Natural killer cell (primary cell): Measurements from ENCODE around the gene HEXD. TPM values are rescaled to one million over a fixed set of nuclear protein-coding genes. Genes with fewer than 3 reads are reported as not detected.
A peak's percentile ranks its signal among the peaks of the same experiment; 100 is the strongest.
"Not testable (repeated sequence)": the region's sequence is repeated elsewhere in the genome, so short reads cannot be mapped to it uniquely, and the experiment has no call there.

ENCODE experiments used
- ATAC-seq, 3 donors: fragments of 150-1000 bp in 2 of 3; fragments of 200-7000 bp in 1 of 3; cut with Tn5 transposase; 1 replicate in 1 of 3; 2 replicates in 2 of 3; pipeline ENCODE4 v1.10.0; 2021; ENCODE audit warnings: mild to moderate bottlenecking in 2 of 3, moderate library complexity in 2 of 3
- DNase-seq, 2 donors: peaks; one replicate each; pipeline versions ENCODE4 v3.0.0 to v3.0.0-alpha.2; 2013 to 2021; ENCODE audit warnings: mixed read lengths in 1 of 2
- H3K27ac ChIP-seq: one replicate; pipeline ENCODE4 v1.5.1; 2013; ENCODE audit warnings: mild to moderate bottlenecking, low read length
- H3K27me3 ChIP-seq: one replicate; pipeline ENCODE4 v1.6.1; 2013; ENCODE audit warnings: low read length; ENCODE audit not compliant: control insufficient read depth, insufficient read depth
- H3K36me3 ChIP-seq: one replicate; pipeline ENCODE4 v1.6.1; 2013; ENCODE audit warnings: low read length; ENCODE audit not compliant: control insufficient read depth, insufficient read depth
- H3K4me1 ChIP-seq: one replicate; pipeline ENCODE4 v1.6.1; 2013; ENCODE audit warnings: low read length; ENCODE audit not compliant: control insufficient read depth, insufficient read depth
- H3K4me3 ChIP-seq: one replicate; pipeline ENCODE4 v1.5.1; 2013; ENCODE audit warnings: low read length
- H3K9me3 ChIP-seq: one replicate; pipeline ENCODE4 v1.6.1; 2013; ENCODE audit warnings: low read length; ENCODE audit not compliant: control insufficient read depth, insufficient read depth
- H3K27ac Mint-ChIP-seq, 2 donors: one replicate each; pipeline ENCODE4 v1.8.0; 2022; ENCODE audit warnings: mild to moderate bottlenecking in 2 of 2, mixed read lengths in 2 of 2, moderate library complexity in 1 of 2
- H3K27me3 Mint-ChIP-seq, 2 donors: one replicate each; pipeline ENCODE4 v1.8.0; 2022; ENCODE audit warnings: low read depth in 2 of 2, mixed read lengths in 2 of 2
- H3K36me3 Mint-ChIP-seq: one replicate; pipeline ENCODE4 v1.8.0; 2022; ENCODE audit warnings: mixed read lengths
- H3K4me1 Mint-ChIP-seq, 2 donors: one replicate each; pipeline ENCODE4 v1.8.0; 2022; ENCODE audit warnings: mixed read lengths in 2 of 2
- H3K4me3 Mint-ChIP-seq: one replicate; pipeline ENCODE4 v1.8.0; 2022; ENCODE audit warnings: mild to moderate bottlenecking, moderate library complexity, mixed read lengths
- H3K9me3 Mint-ChIP-seq, 2 donors: one replicate each; pipeline ENCODE4 v1.8.0; 2022; ENCODE audit warnings: mixed read lengths in 2 of 2
- WGBS: methylation state at CpG from one replicate; pipeline ENCODE4 v1.1.7; 2013; ENCODE audit warnings: missing lambda C conversion rate; ENCODE audit not compliant: insufficient coverage; 5-methylcytosine and 5-hydroxymethylcytosine counted together
- intact Hi-C: fragments of 100-400 bp; cut with micrococcal nuclease; formaldehyde crosslinking; loops from one replicate; pipeline ENCODE4 v1.14.2; 2022
- total RNA-seq, 4 donors: library from RNA; stranded (reverse); fragments of 120-200 nt in 1 of 4; gene quantifications; one replicate each; pipeline versions ENCODE4 v1.2.3 to v1.2.4, GENCODE V29; 2013 to 2022
- TF ChIP-seq, protein P1 (sequence below): fragments of 200-600 bp; IDR thresholded peaks from one replicate; pipeline ENCODE4 v1.8.0; 2022; ENCODE audit warnings: antibody characterized with exemption

Gene HEXD
- total RNA-seq, 3 donors from 2014 or later (not counting 1 experiment from before 2014, with no cell fraction given), result 35.7 to 57.4 (median 51.5) TPM

DNA sequence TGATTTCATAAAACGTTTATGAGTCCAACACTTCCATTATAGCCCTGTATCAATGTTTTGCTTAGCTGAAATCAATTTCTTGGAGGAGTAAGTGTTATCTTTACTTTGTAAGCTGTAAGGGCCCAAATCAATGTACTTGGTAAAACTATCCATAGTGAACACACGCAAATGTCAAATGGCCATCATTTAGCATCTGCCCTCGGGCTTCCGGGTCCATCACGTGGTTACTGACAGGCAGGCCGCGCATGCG lies 39.7 kb downstream of the HEXD start:
- Histone ChIP-seq H3K27me3 (no peaks in the 10 kb centered on the region), H3K4me3 (peak overlapping the region; percentile 61), H3K4me1 (peaks cover 18% of the 10 kb centered on the region), H3K27ac (peak overlapping the region; percentile 97), H3K36me3 (peaks cover 21% of the 10 kb centered on the region), H3K9me3 (no peaks in the 10 kb centered on the region)
- TF ChIP-seq, protein P1, sequence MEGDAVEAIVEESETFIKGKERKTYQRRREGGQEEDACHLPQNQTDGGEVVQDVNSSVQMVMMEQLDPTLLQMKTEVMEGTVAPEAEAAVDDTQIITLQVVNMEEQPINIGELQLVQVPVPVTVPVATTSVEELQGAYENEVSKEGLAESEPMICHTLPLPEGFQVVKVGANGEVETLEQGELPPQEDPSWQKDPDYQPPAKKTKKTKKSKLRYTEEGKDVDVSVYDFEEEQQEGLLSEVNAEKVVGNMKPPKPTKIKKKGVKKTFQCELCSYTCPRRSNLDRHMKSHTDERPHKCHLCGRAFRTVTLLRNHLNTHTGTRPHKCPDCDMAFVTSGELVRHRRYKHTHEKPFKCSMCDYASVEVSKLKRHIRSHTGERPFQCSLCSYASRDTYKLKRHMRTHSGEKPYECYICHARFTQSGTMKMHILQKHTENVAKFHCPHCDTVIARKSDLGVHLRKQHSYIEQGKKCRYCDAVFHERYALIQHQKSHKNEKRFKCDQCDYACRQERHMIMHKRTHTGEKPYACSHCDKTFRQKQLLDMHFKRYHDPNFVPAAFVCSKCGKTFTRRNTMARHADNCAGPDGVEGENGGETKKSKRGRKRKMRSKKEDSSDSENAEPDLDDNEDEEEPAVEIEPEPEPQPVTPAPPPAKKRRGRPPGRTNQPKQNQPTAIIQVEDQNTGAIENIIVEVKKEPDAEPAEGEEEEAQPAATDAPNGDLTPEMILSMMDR, result no peak
- ATAC-seq, result no peak
- Mint-ChIP-seq H3K27ac (peak overlapping the region; percentile 97 to 99), H3K36me3 (no peaks in the 10 kb centered on the region), H3K4me3 (peak overlapping the region; percentile 96), H3K27me3 (no peaks in the 10 kb centered on the region), H3K4me1 (peaks cover 34 to 35% of the 10 kb centered on the region in 2 donors), H3K9me3 (no peaks in the 10 kb centered on the region)
- intact Hi-C loops, result loop anchor here (1.0 to 2.0 kb wide), 2 partner anchors 8 to 39 kb away; partner anchors contain the start of genes CYBC1, HEXD and OGFOD3
- WGBS, result 0% methylated on average over 7 of the region's 8 CpGs
- peak in 1 of 2 donors; percentile 98 for DNase-seq

DNA sequence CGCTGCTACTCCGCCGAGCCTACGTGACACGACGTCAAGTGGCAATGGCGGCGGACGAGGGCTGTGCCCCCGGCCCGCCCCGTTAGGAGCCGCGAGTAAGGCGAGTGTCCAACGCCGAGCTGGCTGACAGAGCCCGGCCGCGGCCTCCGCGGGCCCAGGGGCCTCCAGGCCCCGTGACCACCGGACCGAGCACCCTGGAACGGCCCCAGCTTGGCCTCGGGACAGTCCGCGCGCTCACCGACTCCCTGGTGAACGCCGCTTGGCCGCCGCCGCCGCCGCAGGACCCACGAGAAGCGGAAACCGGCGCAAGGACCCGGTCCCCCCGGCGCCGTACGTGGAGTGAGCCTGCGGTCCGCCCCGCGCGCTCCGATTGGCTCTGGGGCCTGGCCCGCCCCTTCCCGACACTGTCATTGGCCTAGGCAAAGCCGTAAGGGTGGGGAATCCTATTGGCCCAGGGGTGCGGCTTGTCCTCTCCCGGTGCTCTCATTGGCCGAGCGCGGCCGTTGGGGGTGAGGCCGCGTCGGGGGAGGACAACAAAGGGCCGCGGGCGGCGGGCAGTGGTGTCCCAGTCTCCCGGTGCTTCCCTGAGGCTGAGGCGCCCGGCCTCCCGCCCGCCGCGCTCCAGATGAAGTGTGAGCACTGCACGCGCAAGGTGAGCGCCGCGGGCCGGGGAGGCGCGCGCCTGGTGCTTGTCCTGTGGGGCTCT lies 40.2 kb downstream of the HEXD start, which contains the start of gene NARF:
TSS of gene NARF (plus strand) at position 563 of the 706 bp plus-strand sequence. CDS start at position 626, 63 bp downstream.
- Histone ChIP-seq H3K4me1 (peaks cover 18% of the 10 kb centered on the region), H3K27ac (peak within 1 kb of the TSS; percentile 97), H3K36me3 (peaks cover 26% of the 10 kb centered on the region), H3K9me3 (no peaks in the 10 kb centered on the region), H3K4me3 (peak within 1 kb of the TSS; percentile 61), H3K27me3 (no peaks in the 10 kb centered on the region)
- TF ChIP-seq, protein P1, result no peak
- peak; percentile 93 to 97 for DNase-seq
- Mint-ChIP-seq H3K9me3 (no peaks in the 10 kb centered on the region), H3K27ac (peak within 1 kb of the TSS; percentile 97 to 99), H3K27me3 (no peaks in the 10 kb centered on the region), H3K4me1 (peaks cover 35 to 38% of the 10 kb centered on the region in 2 donors), H3K36me3 (no peaks in the 10 kb centered on the region), H3K4me3 (peak within 1 kb of the TSS; percentile 96)
- under 1% methylated on average over 85 of the region's 85 CpGs for WGBS
- peak; percentile 89 to 99 (median 92) for ATAC-seq
- intact Hi-C loops, result loop anchor here (1.0 to 2.0 kb wide), 2 partner anchors 8 to 40 kb away; partner anchors contain the start of genes CYBC1, HEXD and OGFOD3

DNA sequence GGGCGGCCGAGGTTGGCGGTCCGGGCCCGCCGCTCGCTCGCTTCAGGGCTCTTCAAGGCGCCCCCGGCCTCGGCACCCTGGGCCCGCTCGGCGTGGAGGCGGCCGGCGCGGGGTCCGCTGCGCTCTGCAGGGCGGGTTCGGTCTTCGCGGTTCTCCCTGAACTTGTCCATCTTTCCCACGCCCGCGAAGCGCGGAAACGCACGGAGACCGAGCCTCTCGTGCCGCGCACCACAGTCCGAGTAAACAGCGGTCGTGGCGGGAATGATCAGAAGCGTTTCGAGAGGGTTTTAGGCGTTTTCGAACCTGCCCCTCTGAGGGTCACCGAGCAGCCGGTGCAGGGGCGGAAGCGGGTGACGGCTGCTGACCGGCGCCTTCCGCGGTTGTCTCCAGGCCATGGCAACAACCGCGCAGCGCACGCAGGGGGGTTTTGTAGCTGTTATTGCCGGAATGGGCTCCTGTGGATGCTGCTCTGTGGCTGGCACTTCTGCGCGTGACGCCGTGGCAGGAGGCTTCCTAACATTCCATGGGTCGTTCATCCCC lies 40.8 kb downstream of the HEXD start:
- H3K27me3 ChIP-seq, result no peaks in the 10 kb centered on the region
- H3K9me3 ChIP-seq, result no peaks in the 10 kb centered on the region
- Mint-ChIP-seq H3K36me3 (peaks cover under 1% of the 10 kb centered on the region), H3K27ac (peak overlapping the region; percentile 97 to 99), H3K27me3 (no peaks in the 10 kb centered on the region), H3K4me3 (peak overlapping the region; percentile 96), H3K4me1 (peaks cover 35 to 44% of the 10 kb centered on the region in 2 donors), H3K9me3 (no peaks in the 10 kb centered on the region)
- intact Hi-C loops, result loop anchor here (1.0 to 2.0 kb wide), 2 partner anchors 9 to 40 kb away; partner anchors contain the start of genes CYBC1, HEXD and OGFOD3
- peak overlapping the region; percentile 61 for H3K4me3 ChIP-seq
- H3K4me1 ChIP-seq, result peaks cover 18% of the 10 kb centered on the region
- ATAC-seq, result peak in 2 of 3 donors; percentile 7 to 36
- WGBS, result under 1% methylated on average over 62 of the region's 62 CpGs
- DNase-seq, result peak; percentile 58 to 67
- TF ChIP-seq, protein P1, result no peak
- peaks cover 29% of the 10 kb centered on the region for H3K36me3 ChIP-seq
- peak overlapping the region; percentile 71 for H3K27ac ChIP-seq

DNA sequence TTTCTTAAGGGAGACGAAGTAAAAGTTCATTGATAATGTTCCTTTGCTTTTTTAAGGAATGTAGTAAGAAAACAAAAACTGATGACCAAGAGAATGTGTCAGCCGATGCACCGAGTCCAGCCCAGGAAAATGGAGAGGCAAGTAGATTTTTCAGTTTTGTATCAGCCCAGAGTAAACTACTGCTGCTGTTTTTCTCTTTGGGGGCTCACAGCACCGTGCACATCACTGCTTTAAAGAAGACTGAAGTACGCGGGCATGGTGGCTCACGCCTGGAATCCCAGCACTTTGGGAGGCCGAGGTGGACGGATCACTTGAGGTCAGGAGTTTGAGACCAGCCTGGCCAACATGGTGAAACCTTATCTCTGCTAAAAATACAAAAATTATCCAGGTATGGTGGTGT lies 41.8 kb downstream of the HEXD start:
- not testable (repeated sequence) for H3K27me3 Mint-ChIP-seq, DNase-seq, H3K27ac ChIP-seq, H3K4me3 Mint-ChIP-seq, H3K27me3 ChIP-seq, H3K4me3 ChIP-seq, H3K9me3 ChIP-seq, H3K9me3 Mint-ChIP-seq, ATAC-seq
- peaks cover 18% of the 10 kb centered on the region for H3K4me1 ChIP-seq
- 97% methylated on average over 9 of the region's 9 CpGs for WGBS
- H3K36me3 Mint-ChIP-seq, result peaks cover 11% of the 10 kb centered on the region
- peak overlapping the region in 1 of 2 donors; percentile 99 for H3K27ac Mint-ChIP-seq
- H3K4me1 Mint-ChIP-seq, result peaks cover 35 to 47% of the 10 kb centered on the region in 2 donors
- peaks cover 39% of the 10 kb centered on the region for H3K36me3 ChIP-seq
- intact Hi-C loops, result loop anchor here (2.0 kb wide), 1 partner anchor 41 kb away; the partner anchor contains the start of genes HEXD and OGFOD3
